Activated T-cell treated with anti-CD3 and anti-CD28 coated beads for 1 hour (primary cell): ENCODE data around the gene PODNL1.

Experiments used
- DNase-seq: peaks from one replicate; pipeline ENCODE4 v3.0.0-alpha.2; 2020; ENCODE audit warnings: low read depth

The PODNL1 gene

DNA sequence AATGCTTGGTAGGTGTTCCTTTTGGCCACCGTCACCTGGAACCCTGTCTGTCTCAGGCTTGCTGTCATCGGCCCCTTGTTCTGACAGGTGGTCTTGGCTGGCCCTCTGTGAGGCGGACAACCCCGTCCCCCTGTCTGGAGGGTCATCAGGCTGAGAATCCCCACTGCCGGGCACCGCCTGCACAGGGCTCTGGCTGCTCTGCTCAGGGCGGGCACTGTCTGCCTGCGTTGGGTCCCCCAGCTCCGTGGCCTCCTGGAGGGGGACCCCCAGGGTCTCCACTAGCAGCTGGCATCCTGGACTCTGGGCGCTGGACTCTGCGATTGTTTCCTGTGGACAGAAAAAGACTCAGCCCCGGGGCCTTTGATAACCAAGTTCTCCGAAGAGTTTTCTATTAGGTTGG is 48.1 kb downstream of the PODNL1 start:
- DNase-seq, result no peak

DNA sequence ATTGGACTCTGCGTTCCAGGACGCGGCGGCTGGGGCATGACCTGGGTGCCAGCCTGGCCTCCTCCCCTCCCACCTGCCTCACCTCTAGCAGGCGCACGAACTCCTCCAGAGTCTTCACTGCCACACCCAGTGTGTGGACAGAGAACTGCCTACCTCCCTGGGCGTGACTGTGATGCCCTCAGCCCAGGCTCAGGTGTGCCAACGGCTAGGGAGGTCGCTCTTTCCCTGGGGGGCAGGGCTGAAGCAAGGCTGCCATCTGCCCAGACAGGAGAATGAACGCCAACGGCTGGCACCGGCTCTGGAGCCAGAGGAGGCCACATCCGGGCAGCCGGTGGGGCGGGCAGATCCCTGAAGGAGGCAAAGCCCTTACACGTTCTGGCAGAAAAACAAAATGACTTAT is 49.9 kb downstream of the PODNL1 start:
- DNase-seq, result no peak

DNA sequence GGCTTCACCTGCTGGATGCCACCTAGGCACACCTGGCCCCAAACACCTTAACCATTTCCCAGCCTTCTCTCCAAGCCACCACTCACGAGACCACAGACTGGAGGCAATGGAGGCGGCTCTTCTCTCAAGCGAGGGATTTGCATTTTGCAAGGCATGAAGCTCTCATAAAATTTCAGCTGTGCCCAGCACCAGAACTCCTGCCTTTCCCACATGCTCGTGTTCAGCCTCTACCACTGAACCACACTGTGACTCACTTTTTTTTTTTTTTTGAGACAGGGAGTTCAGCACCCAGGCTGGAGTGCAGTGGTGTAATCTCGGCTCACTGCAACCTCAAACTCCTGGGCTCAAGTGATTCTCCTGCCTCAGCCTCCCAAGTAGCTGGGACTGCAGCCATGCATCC is 50.7 kb downstream of the PODNL1 start:
- no peak for DNase-seq

DNA sequence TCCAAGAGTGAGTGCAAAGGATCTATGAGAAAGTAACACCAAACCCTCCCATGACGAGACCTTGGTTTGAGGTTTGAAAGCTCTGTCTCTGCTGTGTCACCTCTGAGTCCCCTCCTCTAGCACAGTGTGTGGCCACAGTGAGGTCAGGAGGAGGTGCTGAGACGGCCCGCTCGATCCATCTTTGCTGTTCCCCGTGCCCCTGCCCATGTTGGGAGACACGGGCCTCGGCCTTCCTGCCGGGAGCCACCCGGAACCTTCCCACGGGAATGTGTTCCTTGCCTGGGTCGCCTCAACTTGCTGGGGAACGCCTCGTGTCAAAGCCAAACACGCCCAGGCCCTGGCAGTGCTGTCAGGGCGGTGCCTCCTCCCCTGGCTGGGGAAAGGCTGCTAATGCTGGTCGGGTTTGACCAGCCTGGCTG is 51.2 kb downstream of the PODNL1 start:
- no peak for DNase-seq

DNA sequence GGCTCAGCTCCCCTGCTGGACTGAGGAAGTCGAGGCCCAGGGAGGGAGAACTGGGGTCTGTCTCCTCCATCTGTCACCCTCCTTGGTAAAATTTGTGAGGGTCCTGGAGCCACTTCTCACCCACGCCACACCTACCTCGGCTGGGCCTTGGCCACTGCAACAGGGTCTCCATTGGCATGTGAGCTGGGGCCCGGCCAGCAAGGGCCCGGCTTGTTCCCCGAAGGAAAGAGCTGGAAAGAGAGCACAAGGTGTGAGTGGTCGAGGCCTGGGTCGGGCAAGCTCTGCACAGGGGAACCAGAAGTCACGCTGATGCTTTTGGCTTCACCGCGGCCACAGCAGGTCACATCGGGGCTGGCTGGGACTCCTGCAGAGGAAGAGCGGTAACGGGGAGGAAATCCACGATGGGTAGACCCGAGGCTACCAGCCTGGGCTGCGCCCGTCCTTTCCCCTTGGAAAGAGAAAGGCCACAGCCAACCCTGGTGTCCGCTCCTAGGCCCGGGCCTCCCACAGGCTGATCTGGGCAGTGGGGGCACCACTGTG is 52.3 kb downstream of the PODNL1 start:
- no peak for DNase-seq

DNA sequence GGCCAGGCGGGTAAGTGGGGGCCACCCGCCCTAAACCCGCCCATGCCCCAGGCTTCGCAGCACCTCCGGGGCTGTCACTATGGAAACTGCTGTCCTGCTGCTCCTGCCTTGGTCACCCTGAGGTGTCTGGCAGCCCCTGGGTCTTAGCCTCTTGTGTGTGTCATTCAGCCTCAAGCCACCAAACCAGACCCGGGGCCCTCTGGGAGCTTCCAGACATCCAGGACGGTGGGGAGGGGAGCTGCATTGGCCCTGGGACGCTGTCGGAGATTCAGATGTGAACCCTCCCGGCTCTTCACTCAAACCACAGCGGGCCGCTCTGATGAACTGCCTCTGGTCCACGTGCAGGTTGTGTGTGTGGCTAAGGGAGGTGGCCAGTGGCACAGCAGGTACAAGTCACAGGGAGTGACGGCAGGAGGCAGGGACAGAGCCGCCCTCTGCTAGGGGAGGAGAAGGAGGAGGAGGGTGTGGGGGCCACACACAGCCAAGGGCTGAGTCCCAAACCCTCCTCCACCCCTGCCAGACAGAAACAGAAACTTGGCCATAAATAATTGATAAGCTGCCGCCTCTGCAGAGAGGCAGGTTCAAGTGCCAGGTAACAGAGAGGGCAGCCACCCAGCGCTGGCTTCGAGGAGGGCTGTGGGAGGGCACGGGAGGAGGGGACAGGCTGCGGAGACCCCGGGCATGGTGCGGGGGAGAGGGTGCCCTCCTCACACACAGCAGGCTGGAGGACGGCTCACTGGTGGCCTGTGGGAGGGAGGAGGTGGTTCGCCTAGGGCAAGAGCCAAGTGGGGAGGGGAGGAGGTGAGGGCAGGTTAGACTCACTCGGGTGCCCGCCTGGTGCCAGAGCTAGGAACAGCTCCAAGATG is 53.3 kb downstream of the PODNL1 start:
- DNase-seq, result no peak

DNA sequence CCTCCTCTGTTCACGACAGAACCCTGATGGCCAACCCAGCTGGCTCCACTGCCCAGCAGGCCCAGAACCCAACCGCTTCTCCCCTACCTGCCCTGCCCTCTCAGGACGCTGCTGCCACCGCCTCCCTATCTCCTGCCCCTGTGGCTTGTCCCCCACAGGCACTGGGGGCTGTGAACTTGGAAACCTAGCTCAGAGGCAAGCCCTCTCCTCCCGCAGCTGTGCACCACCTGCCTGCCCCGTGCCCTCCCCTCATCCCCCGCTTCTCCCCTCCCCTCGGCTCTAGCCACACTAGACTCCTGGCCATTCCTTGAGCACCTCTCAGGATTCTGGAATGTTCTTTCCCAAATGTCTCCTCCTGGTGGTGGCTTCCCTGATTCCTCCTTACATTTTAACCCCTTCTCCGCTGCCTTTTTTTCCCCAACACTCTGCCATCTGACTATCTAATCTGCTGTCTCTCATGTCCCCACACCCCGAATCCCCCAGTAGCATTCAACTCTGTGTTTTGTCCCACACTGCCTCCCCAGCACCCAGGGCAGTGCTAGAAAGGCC is 54.6 kb downstream of the PODNL1 start:
- DNase-seq, result no peak

DNA sequence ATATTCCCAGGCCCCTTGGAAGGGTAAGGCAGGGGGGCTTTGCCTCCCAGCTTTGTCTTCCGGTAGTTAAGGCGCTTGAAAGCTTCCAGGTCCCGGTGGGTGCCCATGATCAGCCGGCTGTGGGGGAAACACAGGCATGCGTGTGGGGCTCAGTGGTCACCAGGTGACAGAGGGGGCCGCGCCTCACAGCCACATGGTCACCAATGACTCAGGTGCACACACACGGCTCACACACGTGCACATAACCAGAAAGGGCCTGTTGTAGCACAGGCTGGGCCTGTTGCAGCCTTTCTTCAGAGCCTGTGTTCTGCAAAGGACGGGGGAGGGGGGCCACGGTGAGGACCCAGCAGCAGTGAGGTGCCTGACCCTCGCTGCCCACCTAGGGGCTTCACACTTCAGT is 55.4 kb downstream of the PODNL1 start:
- DNase-seq, result no peak

DNA sequence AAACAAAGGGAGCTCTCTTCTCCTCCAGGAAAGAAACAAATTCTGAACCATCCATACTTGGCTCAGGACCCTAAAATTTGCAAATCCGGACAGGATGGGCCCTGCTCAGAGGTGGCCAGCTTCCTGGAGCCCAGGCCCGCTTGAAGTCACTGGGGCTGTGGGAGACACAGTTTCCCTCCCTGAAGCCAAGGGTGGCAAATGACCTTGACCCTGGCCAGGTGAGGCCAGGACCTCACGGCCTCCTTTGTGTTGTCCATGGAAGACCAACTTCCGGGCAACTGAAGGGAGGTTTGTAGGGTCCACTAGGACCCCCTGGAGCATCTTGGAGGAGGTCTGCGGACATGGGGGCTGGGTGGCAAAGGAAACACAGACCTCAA is 55.8 kb downstream of the PODNL1 start:
- DNase-seq, result no peak

DNA sequence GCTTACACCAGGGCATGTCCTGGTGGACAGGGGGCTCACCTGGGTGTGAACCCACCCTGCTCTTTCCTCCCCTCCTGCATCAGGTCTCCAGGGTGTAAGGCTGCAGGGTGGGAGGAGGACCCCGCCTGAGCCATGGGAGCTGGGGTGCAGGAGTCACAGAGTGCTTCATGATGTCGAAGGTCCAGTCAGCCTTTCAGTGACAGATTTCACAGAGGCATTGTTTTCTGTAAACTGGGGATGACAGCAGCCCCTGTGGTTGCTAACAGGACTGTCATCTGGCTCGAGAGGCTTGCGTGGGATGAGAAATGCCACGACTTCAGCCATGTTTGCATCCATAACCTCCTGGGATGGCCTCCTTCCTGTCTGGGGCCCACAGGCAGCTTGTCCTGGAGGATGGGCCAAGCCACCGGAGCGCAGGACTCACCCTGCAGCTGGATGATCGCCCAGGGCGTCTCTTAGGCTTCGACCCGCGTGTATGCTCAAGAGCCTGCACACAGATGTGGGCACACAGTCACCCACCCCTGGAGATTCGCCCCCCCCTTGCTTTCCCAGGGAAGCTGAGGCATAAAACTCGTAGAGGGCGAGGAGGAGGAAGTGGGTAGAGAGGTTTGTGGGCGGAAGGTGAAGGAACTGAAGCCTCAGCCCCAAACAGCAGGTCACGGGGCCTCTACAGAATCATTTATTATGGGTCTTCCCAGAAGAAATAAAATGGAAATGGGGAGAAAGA is 56.4 kb downstream of the PODNL1 start:
- no peak for DNase-seq

DNA sequence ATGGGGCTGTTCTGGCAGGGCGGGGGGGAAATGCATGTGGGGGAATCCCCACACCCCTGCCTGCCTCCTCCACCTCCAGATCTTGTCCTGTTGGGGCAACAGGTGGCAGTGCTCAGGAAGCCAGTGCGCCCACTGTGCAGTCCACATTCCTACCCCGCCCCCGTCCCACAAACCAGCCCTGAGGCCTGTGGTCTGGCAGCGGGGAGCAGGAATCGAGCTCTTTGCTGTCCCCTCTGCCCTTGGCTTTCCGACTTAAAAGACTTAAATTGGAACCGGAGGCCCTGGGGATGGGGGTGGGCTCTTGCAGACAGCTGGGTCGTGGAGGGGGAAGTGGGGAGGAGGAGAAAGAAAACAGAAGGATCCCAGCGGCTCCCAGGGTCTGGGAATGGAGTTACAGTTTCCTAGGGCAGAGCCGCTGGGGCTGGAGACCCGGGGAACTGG is 56.9 kb downstream of the PODNL1 start:
- DNase-seq, result no peak
